ENCODE measurements around the gene MACF1.

MACF1 gene

GRCh38 chr1:39431927-39432326 is 227.4 kb downstream of the MACF1 start:
- no peak overlapping the region for H3K4me3 ChIP-seq (ENCODE audit: low read depth, low read length)

GRCh38 chr1:39434797-39435395 is 230.4 kb downstream of the MACF1 start:
- Histone ChIP-seq H3K27ac (no peak overlapping the region), H3K36me3 (peaks cover 88% of the 10 kb centered on the region), H3K4me3 (ENCODE audit: low read depth, low read length) (no peak overlapping the region), H3K9me3 (ENCODE audit: severe bottlenecking) (no peaks in the 10 kb centered on the region), H3K27me3 (ENCODE audit: insufficient read depth, low read depth, severe bottlenecking) (no peaks in the 10 kb centered on the region)
- DNase-seq, result no peak
- no peak for TF ChIP-seq CTCF (IDR thresholded peaks at IDR 0.05; ENCODE audit: low read depth, low read length)

More at GRCh38 chr1:39431927-39432326, 227.4 kb downstream of the MACF1 start:
- no peaks in the 10 kb centered on the region for H3K9me3 ChIP-seq (ENCODE audit: severe bottlenecking)
- peaks cover 92% of the 10 kb centered on the region for H3K36me3 ChIP-seq
- no peaks in the 10 kb centered on the region for H3K27me3 ChIP-seq (ENCODE audit: insufficient read depth, low read depth, severe bottlenecking)
- H3K27ac ChIP-seq, result no peak overlapping the region
- TF ChIP-seq CTCF (IDR thresholded peaks at IDR 0.05; ENCODE audit: low read depth, low read length), result no peak
- no peak for DNase-seq

- no peak for TF ChIP-seq CTCF (IDR thresholded peaks at IDR 0.05; ENCODE audit: low read depth, low read length)
- no peaks in the 10 kb centered on the region for H3K27me3 ChIP-seq (ENCODE audit: insufficient read depth, low read depth, severe bottlenecking)
- no peaks in the 10 kb centered on the region for H3K9me3 ChIP-seq (ENCODE audit: severe bottlenecking)
- H3K4me3 ChIP-seq (ENCODE audit: low read depth, low read length), result no peak overlapping the region
- no peak for DNase-seq
- no peak overlapping the region for H3K27ac ChIP-seq
- peaks cover 86% of the 10 kb centered on the region for H3K36me3 ChIP-seq
Observed at GRCh38 chr1:39435597-39435996, 231.1 kb downstream of the MACF1 start.

- DNase-seq, result no peak
- no peak for TF ChIP-seq CTCF (IDR thresholded peaks at IDR 0.05; ENCODE audit: low read depth, low read length)
- Histone ChIP-seq H3K9me3 (ENCODE audit: severe bottlenecking) (no peaks in the 10 kb centered on the region), H3K36me3 (peaks cover 88% of the 10 kb centered on the region), H3K4me3 (ENCODE audit: low read depth, low read length) (no peak overlapping the region), H3K27me3 (ENCODE audit: insufficient read depth, low read depth, severe bottlenecking) (no peaks in the 10 kb centered on the region), H3K27ac (no peak overlapping the region)
Observed at GRCh38 chr1:39436842-39437241, 232.3 kb downstream of the MACF1 start.

GRCh38 chr1:39438042-39438441 is 233.5 kb downstream of the MACF1 start:
- no peak for DNase-seq
- no peak overlapping the region for H3K4me3 ChIP-seq (ENCODE audit: low read depth, low read length)
- peaks cover 89% of the 10 kb centered on the region for H3K36me3 ChIP-seq
- no peaks in the 10 kb centered on the region for H3K9me3 ChIP-seq (ENCODE audit: severe bottlenecking)
- H3K27ac ChIP-seq, result no peak overlapping the region
- TF ChIP-seq CTCF (IDR thresholded peaks at IDR 0.05; ENCODE audit: low read depth, low read length), result no peak
- no peaks in the 10 kb centered on the region for H3K27me3 ChIP-seq (ENCODE audit: insufficient read depth, low read depth, severe bottlenecking)

GRCh38 chr1:39440856-39441255 is 236.4 kb downstream of the MACF1 start:
- no peaks in the 10 kb centered on the region for H3K27me3 ChIP-seq (ENCODE audit: insufficient read depth, low read depth, severe bottlenecking)
- DNase-seq, result no peak
- H3K36me3 ChIP-seq, result peaks cover 92% of the 10 kb centered on the region
- no peak overlapping the region for H3K4me3 ChIP-seq (ENCODE audit: low read depth, low read length)
- H3K27ac ChIP-seq, result no peak overlapping the region
- no peak for TF ChIP-seq CTCF (IDR thresholded peaks at IDR 0.05; ENCODE audit: low read depth, low read length)
- H3K9me3 ChIP-seq (ENCODE audit: severe bottlenecking), result no peaks in the 10 kb centered on the region
